ENCODE measurements around the gene CPA5. TPM values are rescaled to one million over a fixed set of nuclear protein-coding genes. Genes with fewer than 3 reads are reported as not detected.

CPA5 gene
- total RNA-seq, 1 experiment from 2014 or later, result 0.13 TPM

DNA sequence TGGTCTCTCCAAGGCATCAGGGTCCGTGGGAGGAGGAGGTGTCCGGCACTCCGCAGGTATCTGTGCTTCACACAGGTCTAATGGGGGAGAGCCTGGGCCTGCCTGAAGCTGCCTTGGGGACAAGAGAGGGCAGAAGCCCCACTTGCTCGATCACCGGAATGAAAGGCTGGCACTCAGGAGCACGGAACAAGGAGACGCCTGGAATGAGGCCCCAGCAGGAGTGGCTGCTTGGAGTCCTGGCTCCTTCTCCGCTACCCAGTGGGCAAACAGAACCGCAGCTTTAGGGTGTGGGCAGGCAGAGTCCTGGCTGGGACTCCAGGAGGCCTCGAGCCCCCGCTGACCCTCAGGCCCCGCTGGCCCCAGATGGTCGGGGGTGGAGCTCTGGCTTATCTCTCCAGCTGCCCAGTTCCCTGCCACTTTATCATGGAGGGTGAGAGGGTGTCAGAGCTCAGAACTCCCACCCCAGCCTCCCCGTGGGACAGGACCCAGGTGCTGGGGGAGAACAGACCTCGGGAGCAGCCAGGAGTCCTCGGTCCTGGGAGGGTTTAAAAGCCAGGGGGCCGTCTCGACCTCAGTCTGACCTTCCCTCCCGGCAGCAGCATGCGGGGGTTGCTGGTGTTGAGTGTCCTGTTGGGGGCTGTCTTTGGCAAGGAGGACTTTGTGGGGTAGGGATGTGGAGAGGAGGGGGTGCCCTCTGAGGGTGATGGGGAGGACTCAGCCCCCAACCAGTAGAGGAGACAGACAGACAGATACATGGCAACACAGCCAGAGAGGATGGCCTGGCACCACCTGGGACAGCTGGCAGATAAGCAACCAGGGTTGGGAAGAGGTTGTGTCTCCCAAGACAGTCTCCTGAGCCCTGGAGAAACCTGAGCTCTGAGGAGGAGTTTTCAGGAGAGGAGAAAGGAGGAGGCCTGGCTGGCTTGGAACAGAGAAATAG lies 35.6 kb downstream of the CPA5 start, which contains the start of gene CPA1:
Gene CPA1 (plus strand): TSS at position 574 of the 940 bp plus-strand sequence. CDS start 27 bp downstream, at position 601.
- DNase-seq, result no peak
- H3K4me3 ChIP-seq, result no peak within 1 kb of the TSS
- no peaks in the 10 kb centered on the region for H3K27me3 ChIP-seq
- H3K36me3 ChIP-seq, result no peaks in the 10 kb centered on the region
- no peaks in the 10 kb centered on the region for H3K9me3 ChIP-seq

DNA sequence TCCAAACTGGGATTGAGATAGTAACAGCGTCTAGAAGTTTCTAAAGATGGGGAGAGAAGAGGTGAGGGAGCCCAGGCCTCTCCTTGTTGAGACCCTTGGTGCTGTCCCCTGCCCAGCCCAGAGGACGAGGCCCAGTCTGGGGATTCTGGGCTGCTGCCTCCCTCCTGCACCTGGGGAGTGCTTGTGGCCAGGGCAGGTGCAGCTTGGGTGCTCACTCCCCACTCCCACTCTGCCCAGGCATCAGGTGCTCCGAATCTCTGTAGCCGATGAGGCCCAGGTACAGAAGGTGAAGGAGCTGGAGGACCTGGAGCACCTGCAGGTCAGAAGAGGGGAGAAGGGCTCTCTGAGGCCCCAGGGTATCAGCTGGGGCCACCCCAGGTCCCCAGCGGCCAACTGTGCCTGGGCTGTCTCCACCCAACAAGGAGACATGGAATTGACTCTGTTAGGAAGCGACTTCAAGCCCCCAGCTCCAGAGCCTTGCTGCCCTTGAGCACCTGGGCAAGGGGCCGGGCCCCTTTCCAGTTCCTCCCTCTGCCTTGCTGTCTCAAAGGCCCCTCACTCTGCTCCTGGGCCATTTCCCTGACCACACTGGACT lies 36.3 kb downstream of the CPA5 start:
- no peak overlapping the region for H3K4me3 ChIP-seq
- H3K9me3 ChIP-seq, result no peaks in the 10 kb centered on the region
- H3K27me3 ChIP-seq, result no peaks in the 10 kb centered on the region
- H3K36me3 ChIP-seq, result no peaks in the 10 kb centered on the region
- DNase-seq, result no peak

DNA sequence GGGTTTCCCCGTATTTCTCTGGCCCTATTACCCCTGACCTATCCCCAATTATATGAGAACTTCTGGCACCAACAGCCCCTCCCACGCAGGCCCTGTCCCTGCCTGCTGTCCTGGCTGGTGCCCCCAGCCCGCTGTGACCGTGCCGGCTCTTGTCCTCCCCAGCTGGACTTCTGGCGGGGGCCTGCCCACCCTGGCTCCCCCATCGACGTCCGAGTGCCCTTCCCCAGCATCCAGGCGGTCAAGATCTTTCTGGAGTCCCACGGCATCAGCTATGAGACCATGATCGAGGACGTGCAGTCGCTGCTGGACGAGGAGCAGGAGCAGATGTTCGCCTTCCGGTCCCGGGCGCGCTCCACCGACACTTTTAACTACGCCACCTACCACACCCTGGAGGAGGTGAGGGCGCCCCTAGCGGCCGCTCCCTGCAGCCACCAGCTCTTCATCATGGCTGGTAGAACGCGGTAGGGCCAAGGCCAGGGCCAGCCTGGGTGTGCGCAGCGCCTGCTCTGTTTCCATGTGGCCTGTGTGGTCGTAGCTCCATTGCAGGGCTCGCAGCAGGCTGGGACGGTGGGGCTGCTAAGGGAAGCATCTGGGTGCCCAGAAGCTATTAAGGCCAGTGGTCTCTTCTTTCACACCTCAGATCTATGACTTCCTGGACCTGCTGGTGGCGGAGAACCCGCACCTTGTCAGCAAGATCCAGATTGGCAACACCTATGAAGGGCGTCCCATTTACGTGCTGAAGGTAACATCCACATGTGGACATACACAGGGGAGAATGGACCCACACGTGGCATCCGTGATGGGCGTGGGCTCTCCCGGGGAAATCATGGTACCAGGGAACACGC lies 37.1 kb downstream of the CPA5 start:
- H3K4me3 ChIP-seq, result no peak overlapping the region
- no peaks in the 10 kb centered on the region for H3K36me3 ChIP-seq
- no peak for DNase-seq
- no peaks in the 10 kb centered on the region for H3K9me3 ChIP-seq
- H3K27me3 ChIP-seq, result no peaks in the 10 kb centered on the region

DNA sequence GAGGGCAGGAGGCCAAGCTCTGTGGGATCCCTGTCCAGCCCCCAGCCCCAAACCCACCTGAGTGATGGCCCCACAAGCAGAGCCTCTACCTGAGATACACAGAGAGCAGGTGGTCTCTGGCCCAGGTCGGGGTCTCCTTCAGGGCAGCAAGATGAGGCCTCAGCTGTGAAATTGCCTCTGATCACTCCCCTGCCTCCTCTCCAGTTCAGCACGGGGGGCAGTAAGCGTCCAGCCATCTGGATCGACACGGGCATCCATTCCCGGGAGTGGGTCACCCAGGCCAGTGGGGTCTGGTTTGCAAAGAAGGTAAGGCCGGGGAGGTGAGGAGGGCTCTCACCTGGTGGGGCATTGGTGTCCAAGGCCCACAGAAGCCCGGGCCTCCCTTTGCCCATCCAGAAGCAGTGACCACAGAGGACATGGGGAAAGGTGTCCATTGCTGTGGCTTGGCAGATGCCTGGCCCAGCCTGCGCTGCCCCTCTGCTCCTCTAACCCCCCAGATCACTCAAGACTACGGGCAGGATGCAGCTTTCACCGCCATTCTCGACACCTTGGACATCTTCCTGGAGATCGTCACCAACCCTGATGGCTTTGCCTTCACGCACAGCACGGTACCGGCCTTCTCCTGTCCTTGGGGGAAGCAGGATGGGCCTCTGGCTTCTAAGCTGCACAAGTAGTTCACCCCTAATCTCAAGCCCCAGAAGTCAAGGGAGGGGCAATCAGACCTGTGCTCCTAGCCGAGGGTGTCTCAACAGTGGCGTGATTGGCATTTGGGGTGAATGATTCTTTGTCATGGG lies 38.8 kb downstream of the CPA5 start:
- no peak for DNase-seq

DNA sequence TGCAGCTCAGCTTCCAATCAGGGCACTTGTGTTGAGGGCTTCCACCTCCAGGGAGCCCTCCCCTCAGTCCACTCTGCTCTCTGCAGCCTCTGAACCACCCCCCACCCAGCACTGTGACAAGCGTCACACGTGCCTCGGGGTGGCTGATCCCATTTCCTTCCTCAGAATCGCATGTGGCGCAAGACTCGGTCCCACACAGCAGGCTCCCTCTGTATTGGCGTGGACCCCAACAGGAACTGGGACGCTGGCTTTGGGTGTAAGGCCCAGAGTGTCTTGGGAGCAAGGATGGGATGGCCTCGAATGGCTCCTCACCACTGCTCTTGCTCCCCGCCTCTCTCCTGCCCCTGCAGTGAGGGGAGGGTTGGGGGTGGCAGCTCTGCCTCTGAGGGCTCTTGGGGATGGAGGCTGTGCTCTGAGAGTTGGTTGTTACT lies 39.8 kb downstream of the CPA5 start:
- DNase-seq, result no peak
- no peaks in the 10 kb centered on the region for H3K27me3 ChIP-seq
- no peak overlapping the region for H3K4me3 ChIP-seq
- H3K36me3 ChIP-seq, result no peaks in the 10 kb centered on the region
- H3K9me3 ChIP-seq, result no peaks in the 10 kb centered on the region

More for the DNA sequence above, 38.8 kb downstream of the CPA5 start:
- Histone ChIP-seq H3K4me3 (no peak overlapping the region), H3K36me3 (no peaks in the 10 kb centered on the region), H3K9me3 (no peaks in the 10 kb centered on the region), H3K27me3 (no peaks in the 10 kb centered on the region)

DNA sequence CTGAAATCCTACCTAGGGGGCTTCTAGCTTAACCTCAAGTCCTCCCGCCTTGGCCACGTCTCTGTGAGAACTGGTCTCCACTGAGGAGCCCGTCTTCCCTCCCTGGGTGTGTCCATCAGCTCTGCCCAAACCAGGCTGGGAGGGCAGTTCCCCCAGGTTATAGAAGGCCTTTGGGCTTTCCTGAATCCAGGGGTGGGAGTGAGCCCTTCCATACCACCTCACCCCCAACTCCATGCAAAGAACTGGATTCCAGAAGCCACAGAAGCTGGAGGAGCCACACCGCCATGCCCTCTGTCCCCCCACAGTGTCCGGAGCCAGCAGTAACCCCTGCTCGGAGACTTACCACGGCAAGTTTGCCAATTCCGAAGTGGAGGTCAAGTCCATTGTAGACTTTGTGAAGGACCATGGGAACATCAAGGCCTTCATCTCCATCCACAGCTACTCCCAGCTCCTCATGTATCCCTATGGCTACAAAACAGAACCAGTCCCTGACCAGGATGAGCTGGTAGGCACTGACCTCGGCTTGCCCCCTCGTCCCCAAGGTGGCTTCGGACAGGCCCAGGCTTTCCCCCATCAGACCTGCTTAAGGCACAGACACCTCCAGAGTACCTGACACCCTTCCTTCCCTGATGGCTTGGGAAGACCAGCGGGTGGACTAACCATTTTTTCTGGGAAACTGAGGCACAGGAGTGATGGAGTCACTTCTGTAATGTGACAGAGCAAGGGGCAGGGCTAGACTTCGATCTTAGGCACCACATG lies 40.4 kb downstream of the CPA5 start:
- Histone ChIP-seq H3K27me3 (no peaks in the 10 kb centered on the region), H3K9me3 (no peaks in the 10 kb centered on the region), H3K4me3 (no peak overlapping the region), H3K36me3 (no peaks in the 10 kb centered on the region)
- no peak for DNase-seq

DNA sequence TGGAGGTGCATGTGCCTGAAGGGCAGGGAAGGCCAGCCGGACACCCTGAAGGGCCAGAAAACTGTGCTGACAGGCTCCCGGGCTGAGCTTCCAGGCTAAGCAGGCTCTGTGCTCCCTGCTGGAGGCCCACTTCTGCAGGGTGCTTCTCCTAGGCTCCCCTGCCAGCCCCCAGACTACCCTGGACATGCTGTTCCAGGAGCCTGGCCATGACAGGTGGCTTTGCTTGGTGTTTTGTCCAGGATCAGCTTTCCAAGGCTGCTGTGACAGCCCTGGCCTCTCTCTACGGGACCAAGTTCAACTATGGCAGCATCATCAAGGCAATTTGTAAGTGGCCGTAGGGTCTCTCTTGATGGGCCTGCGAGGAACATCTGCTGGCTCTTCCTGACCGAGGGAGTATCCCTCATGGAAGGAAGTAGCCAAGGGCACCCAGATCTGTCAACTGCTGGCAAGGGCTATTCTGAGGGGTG lies 41.0 kb downstream of the CPA5 start:
- Histone ChIP-seq H3K4me3 (no peak overlapping the region), H3K36me3 (no peaks in the 10 kb centered on the region), H3K9me3 (no peaks in the 10 kb centered on the region), H3K27me3 (no peaks in the 10 kb centered on the region)
- DNase-seq, result no peak

DNA sequence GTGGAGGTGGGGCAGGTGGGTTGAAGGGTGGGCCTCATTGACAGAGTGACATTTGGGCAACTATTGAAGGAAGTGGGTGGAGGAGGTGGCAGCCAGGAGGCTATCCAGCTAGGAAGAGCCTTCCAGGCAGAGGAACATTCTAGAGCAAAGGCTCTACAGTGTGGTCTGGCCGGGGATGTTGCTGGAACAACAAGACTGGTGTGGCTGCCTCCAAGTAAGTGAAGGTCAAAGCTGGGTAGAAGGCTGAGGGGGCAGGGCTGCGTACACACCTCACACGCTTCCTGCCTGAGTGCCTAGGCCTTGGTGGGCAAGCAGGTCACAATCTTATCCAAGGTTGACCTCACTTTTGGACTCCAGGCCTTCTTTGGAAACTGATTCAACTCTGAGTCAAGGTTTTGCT lies 42.3 kb downstream of the CPA5 start:
- DNase-seq, result no peak
- H3K36me3 ChIP-seq, result no peaks in the 10 kb centered on the region
- no peaks in the 10 kb centered on the region for H3K9me3 ChIP-seq
- no peak overlapping the region for H3K4me3 ChIP-seq
- H3K27me3 ChIP-seq, result no peaks in the 10 kb centered on the region

DNA sequence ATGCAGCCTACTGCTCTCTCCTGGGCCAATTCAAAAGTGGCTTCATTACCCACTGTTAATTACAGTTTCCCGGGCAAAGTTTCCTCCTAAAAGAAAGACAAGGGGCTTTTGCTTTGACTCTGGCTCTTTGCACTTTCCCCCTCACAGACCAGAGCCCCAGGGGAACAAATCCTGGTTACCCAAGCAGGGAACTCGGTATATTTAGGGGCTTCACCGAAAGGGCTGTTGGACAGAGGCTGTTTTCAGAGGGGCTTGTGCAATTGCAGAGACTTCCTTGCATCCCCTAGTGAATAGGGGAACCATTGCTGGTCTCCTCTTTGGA lies 42.7 kb downstream of the CPA5 start:
- no peaks in the 10 kb centered on the region for H3K36me3 ChIP-seq
- H3K9me3 ChIP-seq, result no peaks in the 10 kb centered on the region
- no peak overlapping the region for H3K4me3 ChIP-seq
- no peaks in the 10 kb centered on the region for H3K27me3 ChIP-seq
- DNase-seq, result no peak

DNA sequence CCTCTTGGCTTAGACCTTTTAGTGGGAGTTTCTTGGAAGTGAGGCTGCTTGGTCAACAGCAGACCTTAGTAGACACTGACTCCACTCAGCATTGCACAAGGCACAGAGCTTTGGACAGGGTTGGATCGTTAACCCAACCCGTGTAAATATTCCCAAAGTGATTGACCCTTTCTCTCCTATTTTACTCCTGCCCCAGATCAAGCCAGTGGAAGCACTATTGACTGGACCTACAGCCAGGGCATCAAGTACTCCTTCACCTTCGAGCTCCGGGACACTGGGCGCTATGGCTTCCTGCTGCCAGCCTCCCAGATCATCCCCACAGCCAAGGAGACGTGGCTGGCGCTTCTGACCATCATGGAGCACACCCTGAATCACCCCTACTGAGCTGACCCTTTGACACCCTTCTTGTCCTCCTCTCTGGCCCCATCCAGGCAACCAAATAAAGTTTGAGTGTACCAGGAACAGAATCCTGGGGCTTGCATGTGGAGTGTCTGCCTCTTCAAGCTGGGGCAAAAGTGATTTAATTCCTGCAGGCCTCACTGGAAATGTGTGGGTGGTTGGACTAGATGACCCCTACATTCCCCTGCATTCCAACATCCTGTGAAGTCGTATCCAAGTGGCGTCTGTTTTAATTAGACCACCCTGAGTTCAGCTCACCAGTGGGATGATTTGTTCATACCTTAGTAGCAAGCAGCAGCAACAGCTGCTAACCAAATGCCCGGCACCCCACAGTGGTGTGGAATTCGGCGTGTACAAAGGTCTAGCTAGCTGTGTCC lies 43.2 kb downstream of the CPA5 start:
- DNase-seq, result no peak

DNA sequence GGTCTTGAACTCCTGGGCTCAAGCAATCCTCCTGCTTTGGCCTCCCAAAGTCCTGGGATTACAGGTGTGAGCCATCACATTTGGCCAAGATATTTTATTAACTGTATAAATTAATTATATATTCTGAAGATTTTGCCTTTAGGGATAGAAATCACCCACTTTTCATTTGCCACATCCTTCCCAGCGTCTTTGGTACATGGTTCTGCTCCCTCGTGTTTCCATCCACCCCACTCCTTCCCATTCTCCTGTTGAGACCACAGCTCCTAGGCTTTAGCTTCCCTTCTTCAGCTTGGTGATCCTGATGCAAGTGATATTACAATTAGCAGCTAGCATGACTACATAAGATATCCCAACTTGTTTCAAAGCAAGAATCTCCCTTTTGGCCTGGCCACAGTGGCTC lies 44.1 kb downstream of the CPA5 start:
- Histone ChIP-seq H3K9me3 (no peaks in the 10 kb centered on the region), H3K4me3 (no peak overlapping the region), H3K27me3 (no peaks in the 10 kb centered on the region), H3K36me3 (no peaks in the 10 kb centered on the region)
- DNase-seq, result no peak

More for the DNA sequence above, 43.2 kb downstream of the CPA5 start:
- no peaks in the 10 kb centered on the region for H3K27me3 ChIP-seq
- H3K9me3 ChIP-seq, result no peaks in the 10 kb centered on the region
- no peaks in the 10 kb centered on the region for H3K36me3 ChIP-seq
- H3K4me3 ChIP-seq, result no peak overlapping the region

DNA sequence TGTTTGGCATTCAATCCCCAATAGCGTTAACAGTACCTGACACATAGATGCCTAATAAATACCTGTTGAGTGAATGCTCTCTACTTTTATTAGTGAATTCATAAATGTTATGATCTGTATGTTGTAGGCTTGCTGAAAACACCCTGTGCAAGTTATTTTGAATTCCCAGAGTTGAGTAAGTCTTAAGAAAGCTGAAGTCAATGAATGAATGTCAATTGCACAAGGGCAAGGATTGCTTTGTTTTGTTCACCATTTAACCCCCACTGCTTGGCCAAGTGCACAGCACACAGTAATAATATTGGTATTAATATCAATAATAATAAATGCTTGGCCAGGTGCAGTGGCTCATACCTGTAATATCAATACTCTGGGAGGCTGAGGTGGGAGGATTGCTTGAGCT lies 45.9 kb downstream of the CPA5 start:
- no peak overlapping the region for H3K4me3 ChIP-seq
- DNase-seq, result no peak
- no peaks in the 10 kb centered on the region for H3K27me3 ChIP-seq
- H3K9me3 ChIP-seq, result no peaks in the 10 kb centered on the region
- H3K36me3 ChIP-seq, result no peaks in the 10 kb centered on the region

DNA sequence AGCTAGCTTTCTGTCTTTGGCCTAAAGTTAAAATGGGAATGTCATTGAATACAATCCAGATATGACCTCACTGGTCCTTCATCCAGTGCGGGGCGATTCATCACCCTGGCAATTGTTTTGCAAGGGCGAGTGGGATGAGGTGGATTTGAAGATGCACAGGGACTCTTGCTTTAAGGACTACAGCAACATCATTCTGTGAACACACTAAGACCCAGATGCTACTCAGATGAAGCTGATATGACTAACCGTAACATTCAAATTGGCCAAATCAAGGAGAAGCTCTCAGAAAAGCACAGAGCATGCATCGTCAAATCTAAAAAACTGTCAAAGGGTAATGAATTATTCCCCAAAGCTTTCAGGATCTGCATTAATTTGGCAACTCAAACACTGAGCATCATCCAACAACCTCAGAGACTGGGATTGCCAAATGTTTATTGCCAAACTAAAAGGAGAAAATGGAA lies 48.5 kb downstream of the CPA5 start:
- Histone ChIP-seq H3K27me3 (no peaks in the 10 kb centered on the region), H3K4me3 (no peak overlapping the region), H3K9me3 (no peaks in the 10 kb centered on the region), H3K36me3 (no peaks in the 10 kb centered on the region)
- DNase-seq, result peak; percentile 64

DNA sequence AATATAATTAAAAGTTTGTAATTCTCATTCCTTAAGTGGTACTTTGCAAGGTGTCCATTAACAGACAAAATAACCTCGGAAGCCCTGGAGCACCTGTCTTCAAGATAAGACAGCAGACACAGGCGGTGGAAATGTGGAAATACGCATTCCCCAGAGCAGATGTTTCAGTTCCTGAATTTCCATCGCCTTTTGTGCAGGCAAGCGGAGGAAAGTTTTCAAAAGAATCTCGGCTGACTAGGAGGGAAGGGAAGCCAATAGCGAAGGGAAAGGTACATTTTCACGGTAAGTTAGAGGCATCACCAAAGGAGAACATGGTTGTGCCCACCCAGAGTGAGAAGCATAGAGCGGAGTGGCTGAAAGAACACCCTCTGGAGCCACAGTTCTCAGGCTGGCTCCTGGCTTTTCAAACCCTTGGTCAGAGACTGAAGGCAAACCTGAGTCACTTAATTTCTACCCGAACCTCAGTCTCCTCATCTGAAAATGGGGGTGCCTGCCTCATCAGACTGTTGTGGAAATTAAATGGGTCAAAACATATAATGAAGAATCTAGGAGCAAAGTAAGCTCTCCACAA lies 49.3 kb downstream of the CPA5 start:
- Histone ChIP-seq H3K4me3 (no peak overlapping the region), H3K27me3 (no peaks in the 10 kb centered on the region), H3K9me3 (no peaks in the 10 kb centered on the region), H3K36me3 (no peaks in the 10 kb centered on the region)
- DNase-seq, result no peak
